Stimulated activated CD8-positive, alpha-beta memory T cell treated with anti-CD3 and anti-CD28 coated beads, Interleukin-7, amount 100 ng/mL, for 4 hours (primary cell): Measurements from ENCODE around the gene TFAP2D.

ENCODE experiments used
- DNase-seq, 2 donors: peaks; one replicate each; pipeline ENCODE4 v3.0.0-alpha.2; 2020; ENCODE audit warnings: low read depth in 2 of 2

The TFAP2D gene

DNA sequence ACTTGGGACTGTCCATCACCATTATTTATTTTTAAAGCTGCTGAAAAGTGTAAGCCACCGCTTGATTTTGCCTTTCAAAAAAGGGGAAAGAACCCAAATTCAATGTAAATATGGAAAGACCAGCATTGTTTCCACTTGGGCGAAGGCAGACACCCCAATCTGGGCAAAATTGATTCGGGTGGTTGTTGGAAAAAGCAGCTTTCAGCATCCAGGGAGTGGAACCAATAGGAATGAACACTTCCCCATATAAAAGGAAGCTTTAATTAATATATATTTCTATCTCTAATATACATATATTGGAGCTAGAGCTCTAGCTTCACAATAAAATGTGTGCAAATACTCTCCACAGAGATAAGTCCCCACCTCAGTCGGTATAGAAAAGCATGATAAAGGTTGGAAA is at the start of gene TFAP2D:
Gene TFAP2D, plus strand, starts transcription at position 301 of the 400 bp plus-strand sequence. CDS start 530 bp downstream, outside the sequence.
- DNase-seq = no peak

DNA sequence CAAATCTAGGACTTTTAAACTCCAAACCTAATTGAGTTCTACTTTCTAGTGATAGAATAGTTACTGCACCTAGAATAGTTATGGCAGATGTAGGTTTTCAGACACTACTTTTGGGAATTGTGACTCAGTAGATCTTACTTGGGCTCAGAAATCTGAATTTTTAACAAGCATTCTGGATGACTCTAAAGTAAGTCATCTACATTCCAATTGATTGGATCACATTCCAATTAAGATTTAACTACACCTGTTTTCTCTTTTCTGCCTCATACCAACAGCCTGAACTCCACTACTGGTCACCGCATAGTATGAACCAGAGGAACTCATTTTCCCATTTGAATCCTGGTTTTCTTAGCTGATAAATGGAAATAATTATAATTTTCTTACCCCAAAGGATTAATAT is 49.5 kb upstream of the TFAP2D start:
- no peak for DNase-seq

DNA sequence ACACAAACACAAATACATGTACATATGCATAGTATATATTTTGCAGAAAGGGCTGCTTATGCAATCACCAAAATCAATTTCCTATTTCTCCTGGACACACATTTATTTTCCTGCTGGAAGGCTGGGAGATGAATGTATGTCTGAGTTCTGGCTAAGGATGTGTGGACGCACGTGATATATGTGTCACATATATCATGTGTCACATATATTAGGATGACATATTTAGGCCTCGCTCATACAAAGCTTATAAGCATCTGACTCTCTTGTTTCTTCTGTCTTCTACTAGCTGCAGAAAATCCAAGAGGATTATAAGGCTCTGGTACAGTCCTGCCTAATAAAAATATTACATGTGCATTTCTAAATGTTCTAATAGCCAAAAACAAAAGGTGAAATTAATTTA is 47.2 kb upstream of the TFAP2D start:
- no peak for DNase-seq

DNA sequence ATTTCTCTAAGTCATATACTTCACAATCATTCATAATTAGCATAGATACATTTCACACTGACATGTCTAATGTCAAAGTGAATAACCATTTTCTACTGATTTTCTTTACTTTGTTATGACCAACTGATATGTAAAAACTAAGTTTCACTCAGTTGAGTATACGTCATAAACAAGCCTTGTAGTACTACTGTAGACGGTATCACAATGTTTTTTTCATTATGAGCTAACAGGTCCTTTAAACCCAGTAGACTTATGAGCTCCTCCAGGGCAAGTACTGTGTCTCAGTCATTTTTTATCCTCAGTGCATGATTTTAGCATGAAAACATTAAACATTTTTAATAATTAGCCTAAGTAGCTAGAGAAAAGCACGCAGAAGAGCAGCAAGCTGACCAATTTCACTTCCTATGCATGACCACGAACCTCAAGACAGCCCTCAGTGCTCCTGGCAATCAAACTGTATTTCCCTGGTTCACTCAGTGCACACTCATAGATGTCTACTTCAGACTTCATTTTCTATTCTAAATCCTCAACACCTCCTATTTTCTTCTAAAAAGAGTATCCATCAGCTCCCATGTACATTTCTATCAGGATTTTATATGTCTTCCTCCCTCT is 32.0 kb upstream of the TFAP2D start:
- DNase-seq = no peak

DNA sequence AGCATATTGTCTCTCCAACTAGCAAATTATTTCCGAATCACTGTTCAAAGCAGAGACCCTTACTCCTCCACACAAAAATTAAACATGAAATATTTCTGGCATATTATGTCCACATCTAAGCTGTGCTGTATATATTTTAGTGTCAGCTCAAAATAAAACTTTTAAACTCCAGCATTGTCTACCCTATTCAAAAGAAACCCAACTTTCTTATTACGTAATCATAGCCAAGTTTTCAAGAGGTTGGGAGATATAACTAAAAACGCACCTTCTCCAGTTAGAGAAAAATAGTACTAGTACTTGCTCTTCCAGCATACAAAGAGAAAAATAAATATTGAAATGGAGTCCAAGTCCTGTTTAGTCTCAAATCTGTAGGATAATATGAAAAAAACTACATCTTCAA is 24.1 kb upstream of the TFAP2D start:
- no peak for DNase-seq

DNA sequence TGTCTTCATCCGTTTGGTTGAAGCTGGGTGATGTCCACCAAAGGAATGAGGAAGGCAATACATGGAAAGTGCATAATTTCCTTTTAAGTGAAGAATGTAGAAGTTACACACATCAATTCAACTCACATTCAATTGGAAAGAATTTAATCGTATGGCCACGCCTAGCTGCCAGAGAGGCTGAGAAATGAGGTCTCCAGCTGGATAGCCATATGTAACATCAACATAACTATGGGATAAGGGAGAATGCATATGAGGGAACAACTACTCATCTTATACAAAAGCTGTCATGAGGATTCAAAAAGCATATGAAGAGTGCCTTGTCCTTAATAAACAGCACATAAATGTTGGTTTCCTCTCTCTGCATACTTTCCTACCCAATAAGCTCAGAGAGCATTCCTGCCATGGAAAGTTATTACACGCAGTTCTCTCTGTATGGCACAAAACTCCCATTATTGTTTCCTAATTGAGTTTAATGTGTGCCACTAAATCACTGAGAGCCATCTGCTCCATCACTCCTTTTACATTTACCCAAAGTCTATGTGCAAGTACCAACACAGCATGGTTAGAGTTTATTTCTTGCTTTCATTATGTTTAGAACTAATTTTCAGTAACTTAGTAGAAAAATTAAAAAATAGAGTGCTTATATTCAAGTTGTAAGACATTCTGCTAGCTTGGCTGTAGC is 21.4 kb upstream of the TFAP2D start:
- DNase-seq = no peak

DNA sequence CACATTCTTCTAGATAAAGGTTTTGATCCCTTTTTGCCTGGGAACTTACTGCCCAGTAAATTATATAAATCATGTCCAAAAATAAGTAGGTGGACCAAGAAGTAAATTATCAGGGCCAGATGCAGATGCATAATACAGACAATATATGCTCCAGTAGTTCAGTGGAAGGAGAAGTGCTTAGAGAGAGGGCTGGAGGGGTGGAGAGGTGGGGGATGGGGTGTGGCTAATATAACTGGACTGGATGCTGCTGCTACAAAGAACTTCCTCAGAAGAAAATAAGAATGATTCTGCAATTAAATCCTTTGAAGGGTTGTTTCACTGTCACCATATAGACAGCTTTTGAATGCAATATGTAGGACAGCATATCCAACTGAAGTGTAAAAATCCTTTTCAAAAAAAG is 14.8 kb upstream of the TFAP2D start:
- DNase-seq = no peak

DNA sequence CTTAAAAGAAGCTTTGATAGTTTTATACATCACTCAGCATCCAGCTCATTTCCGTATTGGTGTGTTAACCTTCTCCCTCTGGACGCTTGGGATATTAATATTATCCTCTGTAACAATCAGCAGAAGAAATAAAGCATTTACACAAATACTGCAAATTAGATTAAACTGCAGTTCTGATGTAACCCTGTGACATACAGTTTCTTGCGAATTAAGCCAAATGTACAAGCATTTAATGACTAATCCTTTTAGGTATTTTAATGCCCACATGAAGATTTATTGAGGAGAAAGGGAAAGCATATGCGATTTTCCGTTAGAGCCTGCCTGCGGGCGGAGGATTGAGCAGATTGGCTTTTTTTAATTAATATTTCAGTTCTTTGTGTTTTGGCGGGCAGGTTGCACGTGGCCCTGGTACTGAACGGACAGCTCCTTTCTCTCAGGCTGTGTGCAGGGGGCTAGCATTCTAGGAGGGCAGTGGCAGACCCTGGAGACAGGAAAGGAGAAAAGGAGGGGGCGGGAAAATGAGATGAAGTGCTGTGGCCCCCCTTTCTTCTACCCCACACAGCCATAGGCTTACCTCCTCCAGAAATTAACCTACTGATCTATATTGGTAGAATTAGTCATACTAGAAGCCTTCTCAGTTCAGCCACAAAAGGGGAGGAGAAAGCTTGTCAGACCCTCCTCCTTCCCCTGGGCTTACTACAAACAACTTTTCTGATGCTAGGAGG is 14.1 kb upstream of the TFAP2D start:
- no peak for DNase-seq

DNA sequence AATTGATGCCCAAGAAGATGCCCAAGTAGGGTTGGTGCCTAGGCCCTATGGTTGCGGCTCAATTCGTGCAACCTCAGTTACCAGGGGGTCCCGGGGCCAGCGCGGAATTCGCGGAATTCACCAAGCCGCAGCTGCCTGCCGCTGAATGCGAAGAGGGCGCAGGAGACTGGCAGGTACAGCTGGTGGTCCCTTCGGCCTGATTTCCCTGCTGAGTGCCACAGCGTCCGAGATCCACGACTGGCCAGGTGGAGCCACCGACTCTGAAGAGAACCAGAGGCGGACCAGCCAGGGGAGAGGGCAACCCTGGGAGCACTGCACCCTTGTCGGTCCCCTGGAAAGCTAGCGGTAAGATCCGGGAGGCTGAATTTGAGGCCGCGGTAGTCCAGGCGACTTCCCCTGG is 6.8 kb upstream of the TFAP2D start:
- no peak for DNase-seq

DNA sequence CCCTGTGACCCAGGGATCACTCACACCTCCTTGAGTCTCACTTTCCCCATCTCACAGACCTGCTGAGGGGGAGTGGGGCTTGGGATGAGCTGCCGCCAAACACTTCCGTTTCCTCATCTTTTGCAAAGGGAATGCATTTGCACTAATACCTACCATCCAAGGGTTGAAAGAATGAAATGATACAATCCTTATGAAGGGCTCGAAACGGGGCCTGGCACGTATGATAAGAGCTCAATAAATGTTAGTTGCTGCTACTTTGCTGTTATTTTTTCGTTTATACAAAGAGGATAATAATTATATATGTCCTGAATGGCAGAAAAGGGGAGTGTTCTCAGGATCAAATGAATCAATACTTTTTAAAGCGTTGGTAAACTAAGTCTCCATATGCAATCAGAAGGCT is 6.1 kb upstream of the TFAP2D start:
- DNase-seq = no peak

DNA sequence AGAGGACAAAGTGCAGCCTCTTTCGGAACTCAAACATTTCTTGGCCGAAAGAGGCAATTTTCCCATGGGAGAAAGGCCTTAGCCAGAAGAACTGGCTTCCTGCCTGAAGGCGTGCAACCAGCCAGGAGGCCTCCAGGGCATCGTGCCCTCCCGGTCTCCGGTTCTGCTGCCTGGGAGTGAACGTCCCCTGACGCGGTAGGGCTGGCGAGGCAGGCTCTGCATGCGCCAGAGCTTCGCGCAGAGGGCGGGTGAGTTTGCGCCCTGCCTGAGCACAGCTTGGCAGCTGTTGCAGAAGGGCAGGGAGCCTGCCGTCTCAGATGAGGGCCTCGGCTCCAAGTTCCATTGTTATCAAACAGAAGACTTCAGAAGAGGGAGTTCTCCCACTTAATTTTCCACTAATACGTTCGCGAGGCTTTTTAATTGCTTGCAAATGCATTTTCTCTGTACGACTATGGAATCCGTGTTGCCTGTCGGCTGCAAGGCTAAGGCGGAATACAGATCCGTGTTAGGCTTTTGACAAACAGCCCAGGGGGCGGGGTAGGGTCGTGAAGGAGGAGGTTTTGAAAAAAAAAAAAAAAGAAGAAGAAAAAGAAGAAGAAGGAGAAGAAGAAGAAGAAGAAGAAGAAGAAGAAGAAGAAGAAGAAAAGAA is 5.5 kb upstream of the TFAP2D start:
- no peak for DNase-seq

DNA sequence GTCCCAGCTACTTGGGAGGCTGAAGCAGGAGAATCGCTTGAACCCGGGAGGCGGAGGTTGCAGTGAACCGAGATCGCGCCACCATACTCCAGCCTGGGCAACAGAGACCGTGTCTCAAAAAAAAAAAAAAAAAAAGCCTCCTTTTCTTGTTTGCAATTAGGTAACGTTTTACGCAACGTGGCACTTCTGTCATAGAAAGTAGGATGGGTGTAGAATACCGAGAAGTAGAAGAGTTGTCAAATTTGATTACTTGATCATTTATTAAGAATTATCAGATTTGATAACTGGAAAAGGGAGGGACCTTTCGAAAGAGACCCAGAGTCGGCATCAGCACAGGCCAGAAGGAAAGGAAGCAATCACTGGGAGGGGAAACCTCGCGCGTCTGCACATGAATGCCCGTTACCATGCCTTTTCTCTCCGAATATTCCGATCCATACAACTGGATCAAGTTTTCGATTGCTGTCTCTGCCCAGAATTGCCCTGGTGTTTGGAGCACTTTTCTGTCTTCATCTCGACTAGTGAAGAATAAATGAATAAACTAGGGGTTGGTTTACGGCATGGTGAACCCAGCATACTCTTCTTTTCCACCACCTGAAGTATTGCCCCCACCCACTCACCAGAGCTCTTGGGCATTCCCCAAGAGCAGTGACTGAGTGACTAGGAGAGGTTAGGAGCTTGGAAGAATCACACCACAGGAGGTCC is 4.5 kb upstream of the TFAP2D start:
- no peak for DNase-seq

DNA sequence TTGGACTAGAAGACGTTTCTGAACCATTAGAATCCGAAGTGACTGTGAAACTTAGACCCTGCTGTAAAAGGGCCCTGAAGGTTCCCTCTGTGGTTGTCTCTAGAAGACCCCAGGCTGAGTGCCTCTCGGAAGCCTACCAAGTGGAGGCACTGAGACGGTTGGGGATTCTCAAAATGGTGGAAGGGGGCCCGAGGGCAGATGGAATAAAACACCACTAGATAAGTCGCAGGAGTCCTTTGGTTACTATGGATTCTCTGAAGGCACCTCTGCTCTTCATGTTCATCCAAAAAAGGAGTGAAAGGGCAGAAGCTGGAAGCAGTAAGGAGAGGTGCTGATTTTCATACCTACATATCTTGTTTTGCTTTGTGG is 4.0 kb upstream of the TFAP2D start:
- DNase-seq = no peak

DNA sequence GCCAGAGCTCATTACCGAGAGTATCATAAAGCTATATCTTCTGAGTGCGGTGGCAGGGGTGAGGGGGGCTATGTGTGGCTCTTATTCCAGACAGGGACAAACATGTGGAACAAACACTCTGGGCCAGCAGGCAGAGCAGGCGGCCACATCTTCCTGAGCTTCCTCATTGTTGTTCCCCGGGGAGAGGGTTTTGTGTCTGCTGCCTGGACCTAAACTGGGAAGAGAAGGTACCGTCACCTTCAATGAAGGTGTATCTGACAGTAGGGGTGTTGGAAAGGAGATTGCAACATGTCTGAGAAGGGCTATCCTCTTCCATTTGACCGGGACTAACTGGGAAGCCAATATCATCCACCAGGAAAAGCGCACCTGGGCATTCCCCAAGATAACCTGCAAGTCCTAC is 1.6 kb upstream of the TFAP2D start:
- no peak for DNase-seq

DNA sequence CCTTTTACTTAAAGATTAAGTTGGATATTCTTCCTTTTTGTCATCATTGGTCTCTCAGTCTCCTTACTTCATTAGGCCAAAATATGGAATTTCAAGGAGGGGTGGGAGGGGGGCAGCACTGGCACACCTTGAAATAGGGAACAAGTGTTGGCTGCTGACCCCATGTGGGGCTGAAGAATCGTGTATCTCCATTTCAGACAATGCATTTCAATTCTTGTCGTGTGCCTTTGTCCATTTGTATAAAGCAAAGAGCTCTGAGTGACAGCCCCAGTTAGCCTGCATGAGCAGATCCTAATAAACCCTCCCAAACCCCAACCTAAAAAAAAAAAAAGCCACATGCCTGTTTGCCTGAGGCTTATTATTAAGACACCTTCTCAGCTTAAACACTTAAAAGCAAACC is 1.0 kb upstream of the TFAP2D start:
- no peak for DNase-seq

DNA sequence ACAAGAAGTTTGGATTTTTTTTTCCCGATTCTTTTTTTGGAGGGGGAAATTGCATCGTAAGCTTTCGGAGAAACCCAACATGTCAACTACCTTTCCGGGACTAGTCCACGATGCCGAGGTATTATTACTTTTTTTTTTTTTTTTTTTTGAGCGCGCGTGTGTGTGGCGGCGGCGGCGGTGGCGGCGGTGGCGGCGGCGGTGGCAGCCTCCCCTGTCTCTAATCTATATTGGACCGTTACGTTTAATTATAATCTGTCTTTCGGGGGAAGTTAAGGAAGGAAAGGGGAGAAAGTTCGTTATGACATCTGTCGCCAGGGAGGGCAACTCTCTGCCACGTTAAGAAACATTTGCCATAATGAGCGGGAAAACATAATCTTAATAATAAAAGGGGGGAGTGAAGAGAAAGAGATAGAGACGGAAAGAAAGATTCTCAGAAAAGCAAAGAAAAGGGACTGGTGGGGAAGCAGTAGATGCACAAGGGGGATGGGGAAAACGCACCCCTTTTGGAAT is 706 bp downstream of the TFAP2D start:
- no peak for DNase-seq

DNA sequence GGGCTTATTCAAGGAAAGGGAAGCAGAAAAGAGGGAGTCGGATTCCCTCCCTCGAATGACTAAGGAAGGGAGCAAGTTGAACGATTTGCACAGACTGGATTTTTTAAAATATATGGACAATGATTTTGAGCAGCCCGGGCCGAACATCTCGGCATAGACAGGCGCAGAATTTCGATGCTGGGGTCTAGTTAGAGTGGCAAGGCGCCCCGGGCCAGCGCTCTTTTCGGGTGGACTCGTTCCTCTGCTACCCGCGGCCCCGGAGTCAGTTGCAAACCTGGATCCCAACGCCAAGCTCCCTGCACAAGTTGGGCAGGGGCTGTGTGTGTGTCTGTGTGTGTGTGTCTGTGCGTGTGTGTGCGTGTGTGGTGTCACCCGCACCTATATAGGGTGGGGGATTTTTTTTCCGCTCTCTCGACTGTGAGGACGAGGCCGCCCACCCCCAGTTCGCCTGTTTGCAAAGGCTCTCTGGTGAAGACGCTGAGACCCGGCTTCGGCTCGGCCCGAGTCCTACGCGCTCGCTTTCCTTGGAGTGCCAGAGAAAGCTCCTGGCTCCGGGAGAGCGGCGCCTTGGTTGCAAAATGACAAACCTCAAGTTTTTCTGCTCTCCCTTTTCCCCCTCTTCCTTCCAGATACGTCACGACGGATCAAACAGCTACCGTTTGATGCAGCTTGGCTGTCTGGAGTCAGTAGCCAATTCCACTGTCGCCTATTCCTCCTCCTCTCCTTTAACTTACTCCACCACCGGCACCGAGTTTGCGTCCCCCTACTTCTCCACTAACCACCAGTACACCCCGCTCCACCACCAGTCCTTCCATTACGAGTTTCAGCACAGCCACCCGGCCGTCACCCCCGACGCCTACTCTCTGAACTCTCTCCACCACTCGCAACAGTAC is 1.4 kb downstream of the TFAP2D start:
- DNase-seq = no peak

DNA sequence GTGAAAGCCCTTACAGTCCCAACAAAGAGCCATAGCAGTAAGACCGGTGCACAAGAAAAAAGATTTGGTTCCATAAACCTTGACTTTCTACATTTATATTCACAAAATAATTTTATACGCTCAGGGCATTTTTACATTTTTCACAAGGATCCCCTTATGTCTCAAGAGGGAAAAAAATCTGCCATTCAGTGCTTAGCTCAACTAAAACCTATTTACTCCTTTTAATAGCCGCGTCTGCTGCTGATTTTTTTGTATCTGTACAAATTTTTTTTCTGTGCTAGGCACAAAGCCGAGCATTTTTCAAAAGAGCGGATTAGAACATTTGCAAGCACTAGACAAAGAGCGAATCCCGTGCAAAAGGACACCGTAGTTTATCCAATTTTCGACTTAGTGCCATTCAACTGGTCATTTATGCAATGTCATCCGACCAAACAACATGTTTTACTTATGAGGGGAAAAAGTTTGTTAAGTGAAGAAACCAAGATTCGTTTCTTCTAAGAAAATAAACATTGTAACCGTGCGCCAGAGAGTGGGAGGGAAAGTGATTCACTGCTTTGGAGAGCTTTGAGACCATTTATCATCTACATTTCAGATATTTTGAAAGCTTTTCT is 3.7 kb downstream of the TFAP2D start:
- no peak for DNase-seq

DNA sequence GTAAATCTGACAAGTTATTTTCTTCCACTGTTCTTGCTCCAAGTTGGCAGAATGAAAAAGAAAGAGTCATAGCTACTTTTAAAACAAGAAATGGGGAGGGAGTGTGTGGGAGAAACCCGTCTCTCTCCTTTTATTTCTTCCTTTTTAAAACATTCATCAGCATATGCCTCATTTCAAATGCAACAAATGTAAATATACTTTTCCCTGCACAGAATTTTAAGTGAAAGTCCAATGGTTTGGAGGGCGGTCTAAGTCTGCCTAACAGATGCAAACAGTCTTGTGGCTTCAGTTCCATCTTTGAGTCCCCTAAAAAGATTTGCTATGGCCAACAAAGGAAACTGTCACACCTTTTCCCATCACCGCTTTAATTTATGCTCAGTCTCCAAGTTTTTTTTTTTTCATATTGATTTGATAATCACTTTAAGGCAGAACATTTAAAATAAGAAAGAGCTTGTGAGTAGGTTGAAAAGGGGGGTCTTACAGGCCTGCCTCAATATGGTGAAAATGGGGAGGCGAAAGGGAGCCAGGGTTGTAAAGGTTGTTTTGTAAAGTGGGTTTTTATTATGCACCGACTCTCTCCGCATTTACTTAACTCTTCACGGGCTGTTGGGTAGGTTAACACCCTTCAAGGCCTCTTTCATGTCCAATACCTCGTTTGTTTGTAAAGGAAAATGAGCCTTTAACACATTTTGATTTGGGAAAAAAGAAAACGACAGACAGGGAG is 4.6 kb downstream of the TFAP2D start:
- DNase-seq = no peak

DNA sequence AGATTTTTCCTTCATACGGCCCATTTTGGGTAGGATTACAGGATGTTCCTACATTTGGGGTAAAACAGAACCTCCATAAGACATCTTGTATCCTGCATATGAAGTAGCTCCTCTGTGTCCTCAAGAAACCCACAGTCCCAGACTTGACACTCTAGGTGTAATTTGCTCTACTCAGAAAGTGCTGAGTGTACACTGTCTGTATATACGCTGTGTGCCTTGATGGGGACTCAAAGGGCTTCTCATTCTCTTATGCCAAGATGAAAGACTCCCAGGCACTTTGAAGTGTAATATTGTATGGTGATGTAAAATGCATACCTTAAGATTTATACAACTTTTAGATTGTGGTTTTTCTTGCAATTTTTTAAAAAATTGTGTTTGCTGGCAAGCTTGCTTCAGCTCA is 5.2 kb downstream of the TFAP2D start:
- no peak for DNase-seq
